Suprapubic skin (tissue), 4 donors: ENCODE measurements around the gene PCSK5.

ENCODE experiments used
- CTCF ChIP-seq, 2 donors: fragments of 200-600 bp in 1 of 2; fragments of 450-650 bp in 1 of 2; sonication (generic) in 1 of 2; IDR thresholded peaks; one replicate each; pipeline ENCODE4 v1.5.1; 2016 to 2019; ENCODE audit warnings: antibody characterized with exemption in 2 of 2, mild to moderate bottlenecking in 1 of 2, moderate library complexity in 1 of 2
- EP300 ChIP-seq: sonication (generic); formaldehyde crosslinking; IDR thresholded peaks from one replicate; pipeline ENCODE4 v1.6.1; 2017; ENCODE audit warnings: antibody characterized with exemption
- POLR2A ChIP-seq, 2 donors: fragments of 450-650 bp; IDR thresholded peaks; one replicate each; pipeline ENCODE4 v1.6.1; 2017; ENCODE audit warnings: antibody characterized with exemption in 2 of 2, mild to moderate bottlenecking in 2 of 2, moderate library complexity in 2 of 2
- POLR2AphosphoS5 ChIP-seq, 3 donors: sonication (generic); formaldehyde crosslinking; IDR thresholded peaks; one replicate each; pipeline ENCODE4 v1.6.1; 2017; ENCODE audit warnings: antibody characterized with exemption in 3 of 3

- TF ChIP-seq POLR2AphosphoS5 (IDR thresholded peaks at IDR 0.05) (no peak), CTCF (IDR thresholded peaks at IDR 0.05) (no peak), POLR2A (IDR thresholded peaks at IDR 0.05) (no peak), EP300 (no peak)
These were observed 187.1 kb downstream of the PCSK5 start for GRCh38 chr9:76077537-76077936.
